Liver (tissue), 9 donors: Measurements from ENCODE around the gene PELI1. TPM values are rescaled to one million over a fixed set of nuclear protein-coding genes. Genes with fewer than 3 reads are reported as not detected.

ENCODE experiments used
- DNase-seq: peaks from one replicate; pipeline ENCODE4 v3.0.0-alpha.2; 2017; ENCODE audit warnings: low spot score
- H3K27ac ChIP-seq, 2 donors: one replicate each; pipeline ENCODE4 v1.7.0; 2013; ENCODE audit warnings: inconsistent platforms in 2 of 2, low read length in 2 of 2, control low read depth in 1 of 2, low read depth in 1 of 2, mild to moderate bottlenecking in 1 of 2
- H3K27me3 ChIP-seq, 4 donors: one replicate each; pipeline versions ENCODE4 v1.6.1 to v1.7.0; 2013; ENCODE audit warnings: low read length in 3 of 4, inconsistent platforms in 1 of 4, mild to moderate bottlenecking in 1 of 4, moderate library complexity in 1 of 4; ENCODE audit not compliant: control insufficient read depth in 4 of 4, insufficient read depth in 4 of 4
- H3K36me3 ChIP-seq, 4 donors: one replicate each; pipeline versions ENCODE4 v1.6.1 to v1.7.0; 2013; ENCODE audit warnings: low read length in 3 of 4, mild to moderate bottlenecking in 3 of 4, low read depth in 1 of 4, moderate library complexity in 1 of 4; ENCODE audit not compliant: control insufficient read depth in 4 of 4, insufficient read depth in 3 of 4
- H3K4me1 ChIP-seq, 4 donors: one replicate each; pipeline versions ENCODE4 v1.6.1 to v1.7.0; 2013; ENCODE audit warnings: low read length in 3 of 4, mild to moderate bottlenecking in 3 of 4, moderate library complexity in 1 of 4; ENCODE audit not compliant: control insufficient read depth in 4 of 4, insufficient read depth in 4 of 4
- H3K4me3 ChIP-seq, 3 donors: one replicate each; pipeline versions ENCODE4 v1.6.1 to v1.7.0; 2013; ENCODE audit warnings: low read length in 3 of 3, control low read depth in 1 of 3, low read depth in 1 of 3, mild to moderate bottlenecking in 1 of 3
- H3K9ac ChIP-seq, 2 donors: one replicate each; pipeline ENCODE4 v1.7.0; 2013; ENCODE audit warnings: low read length in 2 of 2, mild to moderate bottlenecking in 2 of 2, moderate library complexity in 2 of 2, control low read depth in 1 of 2, low read depth in 1 of 2
- H3K9me3 ChIP-seq, 4 donors: one replicate each; pipeline versions ENCODE4 v1.6.1 to v1.7.0; 2013; ENCODE audit warnings: low read length in 3 of 4; ENCODE audit not compliant: control insufficient read depth in 4 of 4
- EGR1 ChIP-seq, 2 donors: IDR thresholded peaks; 2 replicates each; pipeline ENCODE4 v1.6.1; 2016 to 2018; ENCODE audit warnings: antibody characterized with exemption in 2 of 2, low read depth in 2 of 2
- FOXA1 ChIP-seq: IDR thresholded peaks from 2 replicates; pipeline ENCODE4 v1.6.1; 2016; ENCODE audit warnings: antibody characterized with exemption
- FOXA2 ChIP-seq: IDR thresholded peaks from 2 replicates; pipeline ENCODE4 v1.6.1; 2016; ENCODE audit warnings: antibody characterized with exemption
- GABPA ChIP-seq, 2 donors: IDR thresholded peaks in 1 of 2; conservative IDR thresholded peaks in 1 of 2; 2 replicates each; pipeline ENCODE4 v1.6.1; 2016; ENCODE audit warnings: antibody characterized with exemption in 2 of 2, mild to moderate bottlenecking in 1 of 2, moderate library complexity in 1 of 2
- HNF4A ChIP-seq, 2 donors: conservative IDR thresholded peaks; 2 replicates each; pipeline ENCODE4 v1.6.1; 2016; ENCODE audit warnings: antibody characterized with exemption in 2 of 2, mild to moderate bottlenecking in 2 of 2
- HNF4G ChIP-seq: IDR thresholded peaks from 2 replicates; pipeline ENCODE4 v1.6.1; 2016; ENCODE audit warnings: antibody characterized with exemption
- JUND ChIP-seq, 2 donors: IDR thresholded peaks; 2 replicates each; pipeline ENCODE4 v1.6.1; 2016; ENCODE audit warnings: antibody characterized with exemption in 2 of 2
- NR2F2 ChIP-seq: IDR thresholded peaks from 2 replicates; pipeline ENCODE4 v1.6.1; 2016; ENCODE audit warnings: antibody characterized with exemption
- RAD21 ChIP-seq, 2 donors: IDR thresholded peaks; 2 replicates each; pipeline ENCODE4 v1.6.1; 2016; ENCODE audit warnings: antibody characterized with exemption in 2 of 2, mild to moderate bottlenecking in 2 of 2
- RXRA ChIP-seq, 2 donors: IDR thresholded peaks; 2 replicates each; pipeline ENCODE4 v1.6.1; 2017 to 2018; ENCODE audit warnings: antibody characterized with exemption in 2 of 2, mild to moderate bottlenecking in 1 of 2
- SP1 ChIP-seq: IDR thresholded peaks from 2 replicates; pipeline ENCODE4 v1.6.1; 2018; ENCODE audit warnings: antibody characterized with exemption, mild to moderate bottlenecking
- TAF1 ChIP-seq: conservative IDR thresholded peaks from 2 replicates; pipeline ENCODE4 v1.6.1; 2016; ENCODE audit warnings: antibody characterized with exemption, mild to moderate bottlenecking
- YY1 ChIP-seq: IDR thresholded peaks from 2 replicates; pipeline ENCODE4 v1.6.1; 2016; ENCODE audit warnings: antibody characterized with exemption, mild to moderate bottlenecking
- WGBS: extraction: QIAGEN DNeasy Blood & Tissue Kit; methylation state at CpG from one replicate; pipeline ENCODE4 v1.1.7; 2013; 5-methylcytosine and 5-hydroxymethylcytosine counted together
- polyA plus RNA-seq, 2 donors: library from polyadenylated mRNA; stranded (reverse) in 1 of 2; unstranded in 1 of 2; fragments of 200-250 nt in 1 of 2; fragments of >200 nt in 1 of 2; fragmentation: Nextera tagmentation in 1 of 2; extraction: Ambion mirVana in 1 of 2; gene quantifications; one replicate each; pipeline versions ENCODE4 v1.2.1 to v1.2.3, GENCODE V29; 2013 to 2015
- total RNA-seq, 2 donors: library from RNA; depleted of rRNA; stranded (reverse); fragments of >200 nt; gene quantifications; one replicate each; pipeline ENCODE4 v1.2.3, GENCODE V29; 2014
- TF ChIP-seq, protein P1 (sequence below): fragments of 150-350 bp; IDR thresholded peaks from 2 replicates; pipeline ENCODE4 v1.5.1; 2017; ENCODE audit warnings: improper control_type of control experiment, low read depth, low read length; ENCODE audit not compliant: missing input control
- TF ChIP-seq, protein P2 (sequence below): IDR thresholded peaks from 2 replicates; pipeline ENCODE4 v1.6.1; 2016; ENCODE audit warnings: antibody characterized with exemption
- TF ChIP-seq, protein P3 (sequence below): IDR thresholded peaks from 2 replicates; pipeline ENCODE4 v1.6.1; 2016; ENCODE audit warnings: antibody characterized with exemption
- TF ChIP-seq, protein P4 (sequence below): IDR thresholded peaks from 2 replicates; pipeline ENCODE4 v1.6.1; 2016; ENCODE audit warnings: antibody characterized with exemption
- donor health status: healthy.
- donor health status: healthy.
- donor health status: healthy.
- donor health status: healthy.
- donor health status: healthy.

Gene PELI1
- total and polyA plus RNA-seq, 4 donors = 4.5 to 21.3 (median 7.4) TPM

DNA sequence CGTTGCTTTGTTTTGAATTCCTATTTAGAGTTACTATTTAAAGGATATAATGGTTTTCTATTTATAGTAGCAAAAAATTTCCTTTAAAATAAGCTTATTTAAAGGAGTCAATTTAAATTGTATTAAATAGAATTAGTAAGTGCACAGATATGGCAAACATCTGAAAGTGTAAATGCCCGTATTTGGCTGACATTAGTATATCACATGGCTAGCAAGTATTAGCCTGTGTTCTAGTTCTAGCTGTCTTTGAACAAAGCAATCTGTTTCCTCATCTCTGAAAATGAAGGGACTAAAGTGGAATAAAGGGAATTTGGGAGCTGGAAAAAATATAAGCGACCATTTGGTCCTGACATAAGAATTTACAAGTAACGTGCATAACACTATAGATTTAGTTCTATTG lies 32.2 kb downstream of the PELI1 start:
- no peaks in the 10 kb centered on the region for H3K27me3 ChIP-seq
- H3K4me1 ChIP-seq = peaks cover 19 to 32% (median 22%) of the 10 kb centered on the region in 4 donors
- 83% methylated on average over 4 of the region's 4 CpGs for WGBS
- no peaks in the 10 kb centered on the region for H3K9me3 ChIP-seq
- no peak overlapping the region for H3K27ac ChIP-seq
- TF ChIP-seq GABPA (IDR thresholded peaks at IDR 0.05 in 1 of 2, conservative IDR thresholded peaks at IDR 0.05 in 1 of 2) (no peak), FOXA2 (no peak), FOXA1 (no peak), RXRA (IDR thresholded peaks at IDR 0.05) (no peak), JUND (IDR thresholded peaks at IDR 0.05) (no peak), HNF4G (no peak), YY1 (no peak), TAF1 (no peak), EGR1 (IDR thresholded peaks at IDR 0.05; ENCODE audit: low read depth in 2 of 2) (no peak), RAD21 (IDR thresholded peaks at IDR 0.05) (no peak), NR2F2 (no peak), SP1 (no peak)
- TF ChIP-seq, protein P1, sequence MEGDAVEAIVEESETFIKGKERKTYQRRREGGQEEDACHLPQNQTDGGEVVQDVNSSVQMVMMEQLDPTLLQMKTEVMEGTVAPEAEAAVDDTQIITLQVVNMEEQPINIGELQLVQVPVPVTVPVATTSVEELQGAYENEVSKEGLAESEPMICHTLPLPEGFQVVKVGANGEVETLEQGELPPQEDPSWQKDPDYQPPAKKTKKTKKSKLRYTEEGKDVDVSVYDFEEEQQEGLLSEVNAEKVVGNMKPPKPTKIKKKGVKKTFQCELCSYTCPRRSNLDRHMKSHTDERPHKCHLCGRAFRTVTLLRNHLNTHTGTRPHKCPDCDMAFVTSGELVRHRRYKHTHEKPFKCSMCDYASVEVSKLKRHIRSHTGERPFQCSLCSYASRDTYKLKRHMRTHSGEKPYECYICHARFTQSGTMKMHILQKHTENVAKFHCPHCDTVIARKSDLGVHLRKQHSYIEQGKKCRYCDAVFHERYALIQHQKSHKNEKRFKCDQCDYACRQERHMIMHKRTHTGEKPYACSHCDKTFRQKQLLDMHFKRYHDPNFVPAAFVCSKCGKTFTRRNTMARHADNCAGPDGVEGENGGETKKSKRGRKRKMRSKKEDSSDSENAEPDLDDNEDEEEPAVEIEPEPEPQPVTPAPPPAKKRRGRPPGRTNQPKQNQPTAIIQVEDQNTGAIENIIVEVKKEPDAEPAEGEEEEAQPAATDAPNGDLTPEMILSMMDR = no peak
- TF ChIP-seq, protein P2, sequence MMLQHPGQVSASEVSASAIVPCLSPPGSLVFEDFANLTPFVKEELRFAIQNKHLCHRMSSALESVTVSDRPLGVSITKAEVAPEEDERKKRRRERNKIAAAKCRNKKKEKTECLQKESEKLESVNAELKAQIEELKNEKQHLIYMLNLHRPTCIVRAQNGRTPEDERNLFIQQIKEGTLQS = no peak
- TF ChIP-seq, protein P3, sequence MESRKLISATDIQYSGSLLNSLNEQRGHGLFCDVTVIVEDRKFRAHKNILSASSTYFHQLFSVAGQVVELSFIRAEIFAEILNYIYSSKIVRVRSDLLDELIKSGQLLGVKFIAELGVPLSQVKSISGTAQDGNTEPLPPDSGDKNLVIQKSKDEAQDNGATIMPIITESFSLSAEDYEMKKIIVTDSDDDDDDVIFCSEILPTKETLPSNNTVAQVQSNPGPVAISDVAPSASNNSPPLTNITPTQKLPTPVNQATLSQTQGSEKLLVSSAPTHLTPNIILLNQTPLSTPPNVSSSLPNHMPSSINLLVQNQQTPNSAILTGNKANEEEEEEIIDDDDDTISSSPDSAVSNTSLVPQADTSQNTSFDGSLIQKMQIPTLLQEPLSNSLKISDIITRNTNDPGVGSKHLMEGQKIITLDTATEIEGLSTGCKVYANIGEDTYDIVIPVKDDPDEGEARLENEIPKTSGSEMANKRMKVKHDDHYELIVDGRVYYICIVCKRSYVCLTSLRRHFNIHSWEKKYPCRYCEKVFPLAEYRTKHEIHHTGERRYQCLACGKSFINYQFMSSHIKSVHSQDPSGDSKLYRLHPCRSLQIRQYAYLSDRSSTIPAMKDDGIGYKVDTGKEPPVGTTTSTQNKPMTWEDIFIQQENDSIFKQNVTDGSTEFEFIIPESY = no peak
- TF ChIP-seq, protein P4, sequence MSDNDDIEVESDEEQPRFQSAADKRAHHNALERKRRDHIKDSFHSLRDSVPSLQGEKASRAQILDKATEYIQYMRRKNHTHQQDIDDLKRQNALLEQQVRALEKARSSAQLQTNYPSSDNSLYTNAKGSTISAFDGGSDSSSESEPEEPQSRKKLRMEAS = no peak
- H3K9ac ChIP-seq = no peak overlapping the region
- H3K4me3 ChIP-seq = no peak overlapping the region
- peaks cover 0 to 7% (median 0%) of the 10 kb centered on the region in 4 donors for H3K36me3 ChIP-seq
- no peak for DNase-seq

DNA sequence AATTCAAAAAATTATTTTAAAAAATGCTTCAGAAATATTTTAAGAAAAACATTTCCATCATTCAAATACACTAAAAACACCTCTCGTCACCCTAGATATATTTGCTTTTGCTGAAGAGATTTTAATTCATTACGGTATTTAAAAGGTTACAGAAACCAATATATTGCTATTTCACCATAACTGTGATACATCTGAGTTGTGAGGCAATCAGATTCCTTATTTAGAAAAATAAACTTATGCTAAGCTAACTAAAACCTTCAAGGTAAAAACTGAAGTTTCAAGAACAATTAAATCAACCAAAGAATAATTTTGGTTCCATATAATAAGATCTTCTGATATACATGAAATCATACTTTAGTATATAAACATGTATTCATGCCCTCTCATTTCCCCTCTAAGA lies 32.8 kb downstream of the PELI1 start:
- Histone ChIP-seq H3K4me3 (no peak overlapping the region), H3K27me3 (no peaks in the 10 kb centered on the region), H3K27ac (no peak overlapping the region), H3K9ac (no peak overlapping the region), H3K9me3 (no peaks in the 10 kb centered on the region), H3K36me3 (peaks cover 0 to 9% (median 0%) of the 10 kb centered on the region in 4 donors), H3K4me1 (peaks cover 21 to 34% (median 24%) of the 10 kb centered on the region in 4 donors)
- DNase-seq = no peak
- whole genome bisulfite sequencing = 87% methylated on average over 2 of the region's 2 CpGs
- TF ChIP-seq GABPA (IDR thresholded peaks at IDR 0.05 in 1 of 2, conservative IDR thresholded peaks at IDR 0.05 in 1 of 2) = no peak
- no peak for TF ChIP-seq EGR1 (IDR thresholded peaks at IDR 0.05; ENCODE audit: low read depth in 2 of 2)
- TF ChIP-seq HNF4A (conservative IDR thresholded peaks at IDR 0.05) = no peak
- no peak for TF ChIP-seq TAF1
- TF ChIP-seq NR2F2 = no peak
- TF ChIP-seq YY1 = no peak
